ENCODE measurements around the gene AMT.

Gene AMT

GRCh38 chr3:49386056-49386756, 36.1 kb downstream of the AMT start:
- Histone ChIP-seq H3K27me3 (ENCODE audit: insufficient read depth, low read length, poor library complexity, severe bottlenecking) (no peaks in the 10 kb centered on the region), H3K79me2 (ENCODE audit: insufficient read depth, low read length) (peaks cover 98% of the 10 kb centered on the region), H3F3A (ENCODE audit: low read depth) (no peaks in the 10 kb centered on the region), H3K4me2 (ENCODE audit: low read depth, low read length, poor library complexity, severe bottlenecking) (no peak overlapping the region), H3K4me1 (ENCODE audit: insufficient read depth, low read length, poor library complexity, severe bottlenecking) (no peaks in the 10 kb centered on the region), H3K9me2 (replicated peaks; ENCODE audit: low read depth, low read length) (no peaks in the 10 kb centered on the region), H2AFZ (ENCODE audit: low read length) (no peak overlapping the region), H3K9me3 (ENCODE audit: insufficient read depth, low read depth, low read length) (no peaks in the 10 kb centered on the region), H4K20me1 (ENCODE audit: insufficient read depth, low read length, poor library complexity, severe bottlenecking) (peaks cover 71% of the 10 kb centered on the region), H3K36me3 (ENCODE audit: insufficient read depth, low read length) (peaks cover 9% of the 10 kb centered on the region; the same call in 1 of the 2 replicates), H3K9ac (ENCODE audit: low read depth, low read length, poor library complexity, severe bottlenecking) (no peak overlapping the region), H3K4me3 (ENCODE audit: low read length, poor library complexity, severe bottlenecking) (no peak overlapping the region)
- no peak for TF ChIP-seq CTCF (conservative IDR thresholded peaks at IDR 0.05; ENCODE audit: low read length)
- no peak for TF ChIP-seq EZH2phosphoT487 (IDR thresholded peaks at IDR 0.05; ENCODE audit: borderline replicate concordance)

- Histone ChIP-seq H3K36me3 (ENCODE audit: insufficient read depth, low read length) (peaks cover 9% of the 10 kb centered on the region; the same call in 1 of the 2 replicates), H3K9me2 (replicated peaks; ENCODE audit: low read depth, low read length) (no peaks in the 10 kb centered on the region), H2AFZ (ENCODE audit: low read length) (no peak overlapping the region), H3K9ac (ENCODE audit: low read depth, low read length, poor library complexity, severe bottlenecking) (no peak overlapping the region), H3K4me2 (ENCODE audit: low read depth, low read length, poor library complexity, severe bottlenecking) (no peak overlapping the region), H3K79me2 (ENCODE audit: insufficient read depth, low read length) (peaks cover 98% of the 10 kb centered on the region), H3K9me3 (ENCODE audit: insufficient read depth, low read depth, low read length) (no peaks in the 10 kb centered on the region), H3F3A (ENCODE audit: low read depth) (no peaks in the 10 kb centered on the region), H4K20me1 (ENCODE audit: insufficient read depth, low read length, poor library complexity, severe bottlenecking) (peaks cover 75% of the 10 kb centered on the region), H3K4me3 (ENCODE audit: low read length, poor library complexity, severe bottlenecking) (no peak overlapping the region), H3K27me3 (ENCODE audit: insufficient read depth, low read length, poor library complexity, severe bottlenecking) (no peaks in the 10 kb centered on the region), H3K4me1 (ENCODE audit: insufficient read depth, low read length, poor library complexity, severe bottlenecking) (no peaks in the 10 kb centered on the region)
- TF ChIP-seq EZH2phosphoT487 (IDR thresholded peaks at IDR 0.05; ENCODE audit: borderline replicate concordance): no peak
- no peak for TF ChIP-seq CTCF (conservative IDR thresholded peaks at IDR 0.05; ENCODE audit: low read length)
Measured at GRCh38 chr3:49385617-49386016, 36.7 kb downstream of the AMT start.

- Histone ChIP-seq H3K27me3 (ENCODE audit: insufficient read depth, low read length, poor library complexity, severe bottlenecking) (no peaks in the 10 kb centered on the region), H3K4me1 (ENCODE audit: insufficient read depth, low read length, poor library complexity, severe bottlenecking) (no peaks in the 10 kb centered on the region), H2AFZ (ENCODE audit: low read length) (no peak overlapping the region), H3F3A (ENCODE audit: low read depth) (no peaks in the 10 kb centered on the region), H3K4me3 (ENCODE audit: low read length, poor library complexity, severe bottlenecking) (no peak overlapping the region), H3K4me2 (ENCODE audit: low read depth, low read length, poor library complexity, severe bottlenecking) (no peak overlapping the region), H3K79me2 (ENCODE audit: insufficient read depth, low read length) (peaks cover 97% of the 10 kb centered on the region), H3K36me3 (ENCODE audit: insufficient read depth, low read length) (peaks cover 8% of the 10 kb centered on the region; the same call in 1 of the 2 replicates), H3K9me2 (replicated peaks; ENCODE audit: low read depth, low read length) (no peaks in the 10 kb centered on the region), H4K20me1 (ENCODE audit: insufficient read depth, low read length, poor library complexity, severe bottlenecking) (peaks cover 75% of the 10 kb centered on the region), H3K9ac (ENCODE audit: low read depth, low read length, poor library complexity, severe bottlenecking) (no peak overlapping the region), H3K9me3 (ENCODE audit: insufficient read depth, low read depth, low read length) (no peaks in the 10 kb centered on the region)
- TF ChIP-seq CTCF (conservative IDR thresholded peaks at IDR 0.05; ENCODE audit: low read length) (no peak), EZH2phosphoT487 (IDR thresholded peaks at IDR 0.05; ENCODE audit: borderline replicate concordance) (no peak)
Measured at GRCh38 chr3:49383387-49383786, 38.9 kb downstream of the AMT start.

All from Loucy (cell line).